Stimulated activated CD8-positive, alpha-beta memory T cell treated with anti-CD3 and anti-CD28 coated beads, Interleukin-4, amount 100 ng/mL, for 1 hour (primary cell): ENCODE measurements around the gene IFT122.

Experiments used
- DNase-seq, 2 donors: peaks; one replicate each; pipeline ENCODE4 v3.0.0-alpha.2; 2020; ENCODE audit warnings: low read depth in 2 of 2, low spot score in 1 of 2

The IFT122 gene

DNA sequence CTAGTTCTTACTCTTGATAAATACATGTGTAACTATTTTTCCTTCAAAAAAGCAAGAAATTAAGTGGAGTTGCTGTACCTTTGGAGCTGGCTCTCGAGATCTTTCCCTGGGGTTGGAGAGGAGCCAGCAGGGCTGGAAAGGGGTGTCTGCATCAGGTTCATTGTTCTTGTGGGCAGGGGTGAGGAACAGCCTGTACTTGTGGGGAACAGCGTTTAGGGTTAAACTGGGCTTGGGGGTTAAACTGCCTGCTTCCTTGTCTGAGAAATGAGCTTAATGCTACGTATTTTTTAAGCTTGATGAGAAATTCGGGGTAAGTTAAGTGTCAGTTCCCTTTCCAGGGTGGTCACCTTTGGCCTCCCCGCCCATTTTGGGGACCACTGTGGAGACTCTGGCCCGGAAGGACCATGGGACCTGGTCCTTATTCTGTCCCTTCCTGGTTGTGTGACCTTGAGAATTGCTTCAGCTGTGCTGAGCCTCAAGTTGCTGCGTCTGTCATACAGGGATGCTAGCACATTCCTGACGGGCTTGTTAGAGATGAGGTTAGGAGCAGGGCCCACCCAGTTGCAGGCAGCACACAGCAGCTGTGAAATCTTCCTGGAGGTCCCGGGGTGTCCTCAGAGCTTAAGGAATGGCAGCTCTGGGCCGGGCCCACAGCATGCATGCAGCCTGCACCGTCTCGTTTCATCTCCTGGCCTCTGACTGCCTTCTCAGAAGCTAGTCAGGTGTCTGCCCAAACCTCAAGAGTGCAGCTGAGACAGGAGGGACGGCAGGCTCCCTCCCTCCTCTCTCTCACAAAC, 114.5 kb downstream of the IFT122 start:
- DNase-seq = no peak

DNA sequence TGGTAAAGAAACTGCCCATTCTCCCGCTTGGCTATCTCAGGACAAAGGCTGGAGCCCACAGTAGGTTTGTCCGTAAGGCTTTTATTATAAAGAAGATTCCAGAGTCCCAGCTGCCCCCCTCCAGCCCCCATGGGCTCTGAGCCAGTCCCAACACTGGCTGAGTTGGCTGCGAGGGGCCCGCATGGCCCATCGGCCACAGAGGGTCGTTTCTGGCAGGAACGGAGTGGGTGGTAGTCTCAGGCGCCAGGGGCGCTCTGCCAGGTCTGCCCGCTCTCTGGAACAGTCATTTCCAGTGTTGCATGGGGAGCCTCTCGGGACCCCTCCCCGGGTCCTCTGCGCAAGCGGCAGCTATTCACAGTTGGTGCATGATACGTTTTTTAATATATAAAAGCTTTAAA, 115.1 kb downstream of the IFT122 start:
- no peak for DNase-seq

DNA sequence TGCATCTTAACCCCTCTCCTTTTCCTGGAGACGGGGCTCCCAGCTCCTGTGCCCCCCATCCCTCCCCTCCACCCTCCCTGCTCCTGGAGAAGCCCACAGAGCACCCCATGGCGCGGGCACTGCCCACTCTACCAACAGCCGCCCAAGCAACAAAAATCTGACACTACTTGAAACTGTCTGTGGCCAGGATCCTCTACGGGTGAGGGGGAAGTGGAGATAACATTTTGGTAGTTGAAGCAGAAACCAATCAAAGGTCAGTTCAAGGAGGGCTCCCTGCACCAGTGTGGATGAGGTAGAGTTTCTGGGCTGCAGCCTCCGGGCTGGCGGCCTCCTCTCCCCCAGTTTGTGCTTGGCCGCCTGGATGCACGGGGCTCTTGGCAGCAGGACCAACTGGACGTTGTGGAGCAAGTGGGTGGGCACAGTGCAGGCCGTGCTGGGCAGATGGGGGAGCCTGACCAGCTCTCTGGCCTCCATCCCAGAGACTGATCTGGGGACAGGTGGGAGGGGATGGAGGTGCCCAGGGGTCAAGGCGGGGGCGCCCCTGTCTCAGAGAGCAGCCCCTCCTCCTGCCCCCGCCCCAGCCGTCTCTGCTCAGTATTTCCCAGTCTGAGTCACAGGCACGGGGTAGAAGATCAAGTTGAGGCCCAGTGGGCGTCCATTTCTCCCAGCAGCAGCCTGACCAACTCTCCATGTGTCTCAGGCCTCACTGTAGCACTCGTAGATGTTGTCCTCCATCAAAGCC, 115.8 kb downstream of the IFT122 start:
- no peak for DNase-seq

DNA sequence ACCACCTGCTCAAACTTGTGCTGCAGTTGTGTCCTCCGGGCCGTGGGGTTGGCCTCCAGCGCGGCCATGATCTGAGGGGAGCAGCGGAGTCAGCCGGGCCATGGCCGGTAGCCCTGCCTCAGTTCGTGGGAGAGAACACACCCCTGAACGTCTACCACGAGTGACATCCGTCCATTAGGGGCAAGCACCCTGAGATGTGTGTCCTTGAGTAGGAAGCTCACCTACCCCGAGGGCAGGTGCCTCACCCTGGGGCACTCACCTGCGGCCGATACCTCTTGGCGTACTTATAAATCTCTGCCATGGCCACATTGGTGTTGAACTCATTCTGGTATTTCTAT, 116.3 kb downstream of the IFT122 start:
- DNase-seq = no peak

DNA sequence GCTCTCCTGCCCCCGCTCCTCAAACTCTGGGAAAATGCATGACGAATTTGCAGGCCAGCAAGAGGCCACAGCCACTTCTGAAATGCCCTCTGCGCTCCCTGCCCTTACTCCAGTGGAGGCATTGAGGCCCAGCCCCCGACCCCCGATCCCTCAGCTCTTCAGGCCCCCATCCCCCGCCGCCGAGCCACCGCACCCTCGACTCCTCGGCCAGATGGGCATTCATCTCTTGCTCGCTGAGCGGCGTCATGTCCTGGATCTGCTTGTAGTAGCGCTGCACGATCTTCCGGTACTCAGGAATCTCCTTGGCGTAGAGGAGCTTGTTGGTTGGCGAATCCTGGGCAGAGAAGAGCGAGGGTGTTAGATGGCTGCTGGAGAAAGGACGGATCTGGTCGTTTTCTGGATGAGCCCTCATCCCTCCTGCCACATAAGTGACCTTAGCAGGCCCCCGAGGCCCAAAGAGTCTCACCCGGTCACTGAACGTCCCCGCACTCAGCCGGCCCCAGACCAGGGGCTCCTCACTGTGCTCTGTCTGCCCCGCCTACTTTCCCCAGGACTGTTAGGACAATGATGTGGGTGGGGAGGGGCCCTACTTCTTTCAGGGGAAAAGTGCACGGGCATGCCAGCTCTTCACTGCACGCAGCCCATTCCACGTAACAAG, 117.0 kb downstream of the IFT122 start:
- DNase-seq = no peak

DNA sequence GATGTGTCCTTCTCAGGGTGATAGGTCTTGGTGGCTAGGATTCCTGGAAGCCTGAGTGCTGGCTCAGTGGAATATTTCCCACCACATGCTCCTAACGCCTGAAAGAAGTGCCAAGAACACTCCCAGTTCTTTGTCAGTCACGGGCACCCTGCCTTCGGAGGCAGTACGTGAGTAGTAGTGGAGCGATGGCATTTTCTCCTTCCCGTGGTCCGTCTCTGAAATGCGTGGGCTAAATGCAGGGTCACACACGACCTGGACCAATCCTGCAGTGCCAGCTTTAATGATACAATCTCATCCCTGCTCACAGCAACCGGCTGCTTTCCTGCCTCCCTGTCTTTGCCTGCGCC, 117.5 kb downstream of the IFT122 start:
- DNase-seq = no peak

DNA sequence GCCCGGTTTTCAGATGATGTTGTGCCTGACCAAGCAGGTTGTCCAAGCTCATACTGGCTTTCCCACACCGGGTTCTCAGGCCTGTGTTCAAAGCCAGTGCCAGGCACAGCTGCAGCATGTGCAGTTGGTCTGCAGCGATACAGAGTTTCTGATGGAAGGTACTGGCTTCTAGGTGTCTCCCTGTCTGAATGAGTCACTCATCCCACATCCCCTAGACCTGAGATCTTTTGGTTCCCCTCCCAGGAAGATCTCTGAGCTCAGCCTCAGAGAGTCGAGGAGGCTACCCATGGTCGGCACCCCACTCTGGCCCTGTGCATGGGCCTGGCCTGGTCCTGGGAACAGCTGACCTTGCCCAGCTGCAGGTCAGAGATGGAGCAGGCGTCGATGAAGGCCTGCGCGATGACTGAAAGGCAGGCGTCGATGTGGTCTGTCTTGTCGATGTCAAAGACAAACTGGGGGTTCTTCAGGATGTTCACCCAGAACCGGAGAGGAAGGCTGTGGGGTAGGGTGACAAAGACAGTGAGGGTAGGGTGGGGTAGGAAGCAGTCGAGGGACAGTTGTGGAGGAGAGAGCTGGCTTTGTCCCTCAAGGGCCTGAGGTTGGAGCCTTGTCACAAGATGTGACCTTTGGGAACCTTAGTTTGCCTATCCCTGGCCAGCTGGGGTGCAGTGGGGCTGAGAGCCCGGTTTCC, 118.2 kb downstream of the IFT122 start:
- no peak for DNase-seq

DNA sequence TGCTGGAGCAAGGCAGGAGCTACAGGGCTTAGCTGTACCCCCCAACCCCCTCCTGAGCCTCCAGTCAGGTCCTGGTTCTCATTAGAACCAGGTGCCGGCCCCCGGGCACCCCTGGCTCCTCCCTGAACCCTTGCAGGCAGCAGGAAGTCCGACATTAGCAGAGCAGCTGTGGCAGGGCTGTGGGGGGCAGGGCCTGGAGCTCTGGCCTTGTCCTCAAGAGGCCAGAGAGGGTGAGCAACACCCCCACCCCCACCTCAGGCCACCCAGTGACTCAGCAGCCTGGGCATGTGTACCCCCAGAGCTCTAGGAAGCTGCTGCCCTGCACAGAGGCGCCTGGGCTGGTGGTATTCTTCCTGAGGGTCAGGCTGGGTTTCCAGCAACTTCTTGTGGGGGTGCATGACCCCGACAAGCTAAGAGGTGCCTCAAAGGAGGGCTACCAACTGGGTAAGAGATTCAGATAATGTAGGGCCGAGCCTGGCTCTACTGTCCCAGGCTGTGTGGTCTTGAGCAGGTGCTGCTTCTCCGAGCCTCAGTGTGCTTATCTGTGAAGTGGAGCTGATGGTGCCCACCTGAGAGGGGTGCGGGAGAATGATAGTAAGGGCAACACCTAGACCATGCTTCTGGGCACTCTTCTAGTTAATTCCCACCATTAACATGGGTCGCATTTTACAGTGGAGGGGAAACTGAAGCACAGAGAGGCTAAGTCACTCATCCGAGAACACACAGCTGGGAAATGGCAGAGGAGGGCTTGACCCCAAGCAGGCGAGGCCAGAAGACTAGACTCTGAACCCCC, 118.9 kb downstream of the IFT122 start:
- DNase-seq = no peak

DNA sequence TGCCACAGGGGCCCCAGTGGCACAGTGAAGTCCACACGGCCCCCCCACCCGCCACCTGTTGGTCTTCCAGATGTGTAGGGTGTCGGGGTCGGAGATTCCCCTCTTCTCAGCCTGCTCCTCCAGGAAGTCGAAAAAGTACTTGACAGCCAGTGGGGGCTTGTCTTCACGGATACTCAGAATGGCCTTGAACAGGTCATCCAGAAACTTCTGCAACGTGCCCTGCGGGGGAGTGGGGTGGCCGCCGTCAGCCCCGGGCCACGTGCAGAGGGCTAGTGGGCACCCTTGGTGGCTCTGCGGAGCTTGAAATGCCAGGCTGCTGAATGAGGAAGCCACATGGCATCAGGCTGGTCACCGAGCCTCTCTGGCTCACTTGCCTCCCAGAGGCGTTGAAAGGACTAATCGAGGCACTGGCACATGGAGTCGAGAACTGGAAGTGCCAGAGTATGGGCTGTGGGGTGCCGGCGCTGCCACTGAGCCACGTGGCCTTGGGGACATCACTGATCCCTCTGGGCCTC, 119.6 kb downstream of the IFT122 start:
- DNase-seq = no peak

DNA sequence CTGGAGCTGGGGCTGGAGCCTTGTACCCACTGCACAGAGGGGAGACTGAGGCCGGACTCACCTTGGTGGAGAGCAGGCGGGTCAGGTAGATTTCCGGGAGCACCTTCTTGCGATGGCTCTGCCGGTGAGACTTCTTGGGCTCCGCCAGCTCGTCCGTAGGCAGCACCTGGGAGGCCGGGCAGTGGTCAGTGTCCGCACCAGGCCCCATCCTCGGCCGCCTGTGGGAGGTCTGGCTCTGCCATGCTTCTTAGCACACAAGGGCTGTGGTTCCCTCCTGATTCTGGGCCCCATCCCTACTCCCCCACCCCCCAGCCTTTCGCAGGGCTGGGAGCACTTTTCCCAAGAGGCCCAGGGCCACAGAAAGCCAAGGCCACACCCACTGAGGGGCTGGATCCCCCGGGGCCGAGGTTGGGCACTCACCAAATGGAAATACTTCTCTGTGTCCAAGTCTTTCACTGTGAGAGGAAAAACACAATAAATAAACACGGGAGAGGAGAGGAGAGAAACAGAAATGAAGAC, 120.3 kb downstream of the IFT122 start:
- no peak for DNase-seq

DNA sequence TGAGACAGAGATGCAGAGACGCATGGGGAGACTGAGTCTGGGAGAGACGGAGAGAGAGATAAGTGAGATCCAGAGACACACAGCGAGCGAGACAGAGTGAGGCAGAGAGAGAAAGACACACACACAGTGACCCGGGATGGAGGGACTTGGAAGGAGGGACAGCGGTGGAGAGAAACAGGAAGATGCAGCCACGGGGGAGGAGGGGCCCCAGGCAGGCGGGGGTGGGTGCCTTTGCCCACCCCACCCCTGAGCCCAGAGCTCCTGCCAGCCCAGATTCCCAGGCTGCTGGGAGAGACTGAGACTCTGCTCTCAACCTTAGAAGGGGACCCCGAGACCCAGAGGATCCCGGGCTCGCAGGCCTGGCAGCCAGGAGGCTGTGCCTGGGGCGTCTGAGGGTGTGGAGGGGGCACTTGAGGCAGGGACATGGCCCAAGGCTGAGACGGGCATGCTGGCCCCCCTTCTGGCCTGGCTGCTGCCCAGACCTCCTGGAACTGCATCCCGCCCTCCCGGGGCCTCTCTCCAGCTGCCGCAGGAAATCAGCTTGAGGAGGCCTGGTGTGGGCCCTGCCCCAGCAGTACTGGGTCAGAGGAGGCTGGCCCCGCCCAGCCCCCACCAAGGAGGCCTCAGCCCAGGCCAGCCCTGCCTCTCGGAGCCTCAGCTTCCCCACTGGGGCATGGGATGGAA, 121.0 kb downstream of the IFT122 start:
- no peak for DNase-seq

DNA sequence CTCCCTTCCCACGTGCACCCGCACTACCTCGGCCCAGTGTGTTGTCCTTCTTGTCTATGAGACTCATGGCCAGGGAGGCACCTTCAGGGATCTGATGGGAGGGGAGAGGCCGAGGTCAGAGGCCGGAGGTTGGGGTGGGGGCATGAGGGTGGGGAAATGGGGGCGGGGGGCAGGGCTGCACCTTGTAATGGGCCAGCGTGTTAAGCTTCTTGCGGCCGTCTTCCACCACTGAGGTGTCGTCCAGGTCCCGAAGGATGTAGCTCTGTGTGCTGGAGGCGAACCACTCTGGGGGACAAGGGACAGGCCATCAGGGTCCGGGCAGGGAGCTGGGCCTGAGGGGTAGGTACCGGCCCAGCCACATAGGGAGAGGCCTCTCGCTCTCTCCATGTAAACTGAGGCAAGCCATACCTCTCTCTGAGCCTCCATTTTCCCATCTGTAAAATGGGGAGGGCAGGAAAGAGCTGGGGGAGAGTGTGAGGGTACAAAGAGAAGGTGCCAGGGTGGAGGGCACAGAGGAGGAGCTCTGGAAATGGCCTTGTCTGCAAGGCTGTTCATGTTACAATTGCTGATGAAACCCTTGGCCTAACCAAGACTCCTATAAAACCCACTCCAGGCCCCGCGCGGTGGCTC, 121.7 kb downstream of the IFT122 start:
- DNase-seq = no peak

DNA sequence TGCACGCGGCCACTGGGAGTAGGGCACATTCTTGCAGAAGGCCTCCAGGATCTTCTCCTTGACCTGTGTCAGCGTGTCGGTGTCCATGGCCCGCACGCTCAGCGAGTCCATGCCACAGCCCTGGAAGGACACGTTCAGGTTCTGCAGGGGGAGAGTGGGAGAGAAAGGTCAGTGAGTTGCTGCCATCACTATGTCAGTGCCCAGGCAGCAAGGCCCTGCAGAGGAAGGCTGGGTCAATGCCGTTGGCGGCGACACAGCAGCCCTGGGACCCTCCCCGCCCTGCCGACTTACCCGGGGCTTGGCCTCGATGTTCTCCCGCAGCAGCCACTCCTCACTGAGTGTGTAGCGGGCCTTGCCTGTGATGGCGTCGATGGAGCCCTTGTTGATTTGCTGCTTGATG, 122.8 kb downstream of the IFT122 start:
- no peak for DNase-seq

DNA sequence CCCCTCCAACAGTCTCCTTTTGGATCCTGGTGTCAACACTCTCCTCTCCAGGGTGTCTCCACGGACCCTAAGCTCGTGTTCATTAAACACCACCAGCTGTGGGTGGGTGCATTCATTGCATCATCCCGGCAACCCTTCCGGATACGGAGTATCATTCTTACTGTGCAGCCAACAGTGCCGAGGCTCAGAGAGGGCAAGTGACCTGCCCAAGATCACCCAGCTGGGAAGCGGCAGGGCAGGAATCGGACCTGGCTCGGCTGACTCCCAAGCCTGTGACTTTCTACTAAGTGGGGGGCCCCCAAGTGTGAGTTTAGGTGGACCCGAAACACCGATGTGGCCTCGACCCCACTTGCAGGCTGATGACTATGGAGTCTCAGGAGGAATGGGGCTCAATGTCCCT, 123.3 kb downstream of the IFT122 start:
- no peak for DNase-seq

DNA sequence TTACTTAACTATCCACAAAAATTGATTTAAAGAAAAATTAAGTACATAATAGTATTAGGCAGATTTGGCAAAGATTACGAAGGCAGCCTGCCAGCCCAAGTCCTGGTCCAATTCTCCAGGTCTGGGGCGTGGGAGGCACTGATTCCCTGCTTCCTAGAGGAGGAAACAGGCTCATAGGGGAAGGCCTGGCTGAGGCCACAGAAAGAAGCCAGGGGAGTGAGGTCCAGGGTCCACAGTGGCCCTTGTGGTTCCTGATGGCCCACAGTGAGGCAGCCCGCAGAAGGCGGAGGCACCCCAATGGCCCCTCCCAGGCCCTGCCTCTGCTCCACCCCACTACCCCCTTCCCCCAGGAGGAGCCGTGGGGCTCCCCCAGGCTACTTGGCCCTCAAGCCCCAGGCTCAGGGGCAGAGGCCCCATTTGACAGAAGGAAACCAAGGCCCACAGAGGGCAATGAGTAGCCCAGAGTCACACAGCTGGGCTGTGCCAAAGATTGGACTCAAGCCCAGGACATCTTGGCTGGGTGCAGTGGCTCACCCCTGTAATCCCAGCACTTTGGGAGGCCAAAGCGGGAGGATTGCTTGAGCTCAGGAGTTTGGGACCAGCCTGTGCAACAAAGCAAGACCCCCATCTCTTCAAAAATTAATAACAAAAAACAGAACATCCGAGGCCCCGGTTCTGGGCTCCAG, 124.0 kb downstream of the IFT122 start:
- no peak for DNase-seq

DNA sequence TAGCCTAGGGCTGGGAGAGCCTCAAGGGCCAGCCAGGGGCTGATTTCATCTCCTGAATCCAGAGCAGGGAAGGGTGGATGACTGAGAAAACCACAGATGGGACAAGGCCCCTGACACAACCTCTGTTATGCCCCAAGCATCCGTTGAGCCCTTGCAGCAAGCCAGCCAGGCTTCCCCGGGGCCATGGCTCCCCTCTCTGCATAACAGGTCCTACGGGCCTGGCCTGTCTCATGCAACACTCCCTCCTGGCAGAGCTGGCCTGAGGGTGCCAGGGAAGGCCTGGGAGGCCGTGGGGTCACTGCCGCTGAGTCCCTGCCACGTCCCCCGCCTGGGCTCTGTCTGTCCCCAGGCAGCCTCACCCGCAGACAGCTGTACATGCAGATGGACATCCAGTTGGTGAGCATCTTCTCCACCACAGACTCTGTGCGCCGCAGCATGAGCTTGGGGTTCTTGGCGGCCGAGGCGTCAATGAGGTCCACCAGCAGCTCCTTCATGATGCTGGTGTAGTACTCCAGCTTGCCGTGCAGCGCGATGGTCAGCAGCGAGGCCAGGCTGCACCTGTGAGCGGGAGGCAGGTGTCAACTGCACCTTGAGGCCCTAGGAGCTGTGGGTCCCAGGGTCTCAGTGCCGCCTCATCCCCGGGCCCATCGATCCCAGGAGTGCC, 125.1 kb downstream of the IFT122 start:
- no peak for DNase-seq

DNA sequence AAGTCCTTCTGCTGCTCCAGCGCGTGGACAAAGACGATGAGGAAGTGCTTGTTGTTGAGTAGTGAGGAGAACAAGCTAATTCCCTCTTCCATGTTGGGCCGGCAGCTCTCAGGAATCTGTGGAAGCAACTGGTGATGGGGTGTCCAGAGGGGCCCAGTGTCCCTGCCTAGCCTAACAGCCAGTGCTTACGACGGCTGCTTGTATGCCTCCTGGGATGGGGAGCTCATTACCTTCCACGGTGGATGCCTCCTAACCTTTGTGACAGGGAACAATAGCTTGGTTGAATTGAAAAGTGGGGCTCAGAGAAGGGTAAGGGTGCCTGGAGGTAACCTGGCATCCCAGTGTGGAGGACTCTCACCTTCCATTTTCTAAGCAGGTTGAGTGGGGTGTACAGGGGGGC, 125.9 kb downstream of the IFT122 start:
- no peak for DNase-seq

DNA sequence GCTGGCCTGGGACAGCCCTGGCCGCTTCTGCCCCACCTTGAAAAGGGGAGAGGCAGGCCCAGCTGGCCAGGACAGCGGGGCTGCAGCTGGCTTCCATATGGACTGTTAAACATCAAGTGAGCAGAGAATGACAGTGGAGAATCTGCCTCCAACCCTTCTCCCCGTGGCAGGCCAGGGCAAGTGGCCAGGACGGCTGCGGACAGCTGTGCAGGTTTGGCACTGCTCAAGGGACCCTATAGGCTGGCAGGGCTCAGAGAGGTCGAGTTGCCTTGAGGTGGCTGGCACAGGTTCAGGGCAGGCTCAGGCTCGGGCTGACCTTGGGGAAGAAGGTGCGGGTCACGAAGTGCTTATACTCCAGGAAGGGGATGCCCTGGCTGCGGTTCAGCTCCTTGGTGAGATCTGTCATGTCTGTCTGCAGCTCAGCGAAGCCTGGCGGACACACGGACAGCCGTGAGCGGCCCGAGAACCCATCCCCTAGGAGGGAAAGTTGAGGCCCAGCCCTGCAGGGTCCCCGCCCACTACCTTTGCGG, 127.2 kb downstream of the IFT122 start:
- DNase-seq = no peak
